ENCODE data around the gene DONSON.
"Not testable (repeated sequence)": the region's sequence is repeated elsewhere in the genome, so short reads cannot be mapped to it uniquely, and the experiment has no call there.

DONSON gene

GRCh38 chr21:33588485-33589335, at the start of gene DONSON:
DONSON (minus strand) TSS chr21:33588684; CDS start chr21:33588641, 43 bp downstream.
- DNase-seq: peak; percentile 6

- DNase-seq: no peak
Measured at GRCh38 chr21:33634254-33634653, 45.8 kb upstream of the DONSON start.

- not testable (repeated sequence) for DNase-seq
Measured at GRCh38 chr21:33626151-33626550, 37.7 kb upstream of the DONSON start.

GRCh38 chr21:33622253-33622652, 33.8 kb upstream of the DONSON start:
- DNase-seq: no peak

- no peak for DNase-seq
Measured at GRCh38 chr21:33619726-33620125, 31.2 kb upstream of the DONSON start.

GRCh38 chr21:33618407-33618806, 29.9 kb upstream of the DONSON start:
- DNase-seq: no peak

- DNase-seq: not testable (repeated sequence)
Measured at GRCh38 chr21:33617565-33617964, 29.1 kb upstream of the DONSON start.

- no peak for DNase-seq
Measured at GRCh38 chr21:33611006-33611744, 22.7 kb upstream of the DONSON start.

- no peak for DNase-seq
Measured at GRCh38 chr21:33608559-33608958, 20.1 kb upstream of the DONSON start.

GRCh38 chr21:33598051-33598450, 9.6 kb upstream of the DONSON start:
- no peak for DNase-seq

- no peak for DNase-seq
Measured at GRCh38 chr21:33587792-33588484, 546 bp downstream of the DONSON start.

GRCh38 chr21:33586927-33587326, 1.6 kb downstream of the DONSON start:
- no peak for DNase-seq

GRCh38 chr21:33584455-33584854, 4.0 kb downstream of the DONSON start:
- DNase-seq: no peak

GRCh38 chr21:33578959-33579542, 9.4 kb downstream of the DONSON start:
- no peak for DNase-seq

GRCh38 chr21:33578214-33578613, 10.3 kb downstream of the DONSON start:
- no peak for DNase-seq

GRCh38 chr21:33576741-33577141, 11.7 kb downstream of the DONSON start:
- not testable (repeated sequence) for DNase-seq

GRCh38 chr21:33572350-33572749, 16.1 kb downstream of the DONSON start:
- DNase-seq: no peak

GRCh38 chr21:33569991-33570390, 18.5 kb downstream of the DONSON start:
- DNase-seq: no peak

- no peak for DNase-seq
Measured at GRCh38 chr21:33568448-33568847, 20.0 kb downstream of the DONSON start.

- no peak for DNase-seq
Measured at GRCh38 chr21:33567914-33568313, 20.6 kb downstream of the DONSON start.

- DNase-seq: no peak
Measured at GRCh38 chr21:33566514-33566913, 22.0 kb downstream of the DONSON start.

GRCh38 chr21:33562389-33562788, 26.1 kb downstream of the DONSON start:
- no peak for DNase-seq

- DNase-seq: no peak
Measured at GRCh38 chr21:33561373-33561772, 27.1 kb downstream of the DONSON start.

Data from NCI-H524 treated with DMSO at 0.1 percent for 48 hours (cell line).